Right lobe of liver (tissue), 4 donors: Measurements from ENCODE around the gene GLCE.

ENCODE experiments used
- CTCF ChIP-seq, 4 donors: fragments of 200-600 bp in 3 of 4; fragments of 450-650 bp in 1 of 4; IDR thresholded peaks; one replicate each; pipeline versions ENCODE4 v1.5.1 to v1.8.0; 2016 to 2022; ENCODE audit warnings: antibody characterized with exemption in 4 of 4, mild to moderate bottlenecking in 2 of 4
- POLR2A ChIP-seq: fragments of 450-650 bp; IDR thresholded peaks from one replicate; pipeline ENCODE4 v1.6.1; 2017; ENCODE audit warnings: antibody characterized with exemption, mild to moderate bottlenecking
- donor health status: DM: no; HTN: no; CAD: no.
- donor health status: DM: no; HTN: no; CAD: no.
- donor health status: DM: no; HTN: yes; CAD: no.

DNA sequence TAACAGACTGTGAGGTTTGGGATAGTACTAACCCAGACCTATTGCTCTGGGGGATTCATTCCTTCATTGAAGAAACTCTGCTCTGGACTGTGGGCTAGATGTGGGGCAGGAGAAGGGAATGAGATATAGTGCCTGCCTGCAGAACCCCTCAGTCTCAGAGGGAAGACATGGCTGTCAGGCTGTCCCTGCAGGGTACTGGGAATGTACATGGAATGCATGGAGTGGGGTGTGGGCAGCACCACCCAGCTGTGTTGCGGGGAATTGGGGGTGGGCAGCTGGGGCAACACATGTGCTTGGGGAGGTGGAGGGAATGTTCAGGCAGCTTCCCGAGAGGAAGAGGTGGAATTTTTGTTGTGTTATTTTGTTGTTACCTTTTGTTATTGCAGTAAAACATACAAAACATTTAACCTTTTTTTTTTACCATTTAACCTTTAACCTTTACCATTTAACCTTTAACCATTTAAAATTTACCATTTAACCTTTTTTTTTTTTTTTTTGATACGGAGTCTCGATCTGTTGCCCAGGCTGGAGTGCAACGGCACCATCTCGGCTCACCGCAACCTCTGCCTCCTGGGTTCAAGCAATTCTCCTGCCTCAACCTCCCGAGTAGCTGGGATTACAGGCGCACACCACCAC lies 145.6 kb downstream of the GLCE start:
- TF ChIP-seq CTCF (IDR thresholded peaks at IDR 0.05), result no peak
- no peak for TF ChIP-seq POLR2A
